Brain pericyte (primary cell): Measurements from ENCODE around the gene FCN2.

Experiments used
- DNase-seq: peaks from one replicate; pipeline ENCODE4 v3.0.0-alpha.2; 2012; ENCODE audit warnings: low read depth, low spot score

The FCN2 gene

DNA sequence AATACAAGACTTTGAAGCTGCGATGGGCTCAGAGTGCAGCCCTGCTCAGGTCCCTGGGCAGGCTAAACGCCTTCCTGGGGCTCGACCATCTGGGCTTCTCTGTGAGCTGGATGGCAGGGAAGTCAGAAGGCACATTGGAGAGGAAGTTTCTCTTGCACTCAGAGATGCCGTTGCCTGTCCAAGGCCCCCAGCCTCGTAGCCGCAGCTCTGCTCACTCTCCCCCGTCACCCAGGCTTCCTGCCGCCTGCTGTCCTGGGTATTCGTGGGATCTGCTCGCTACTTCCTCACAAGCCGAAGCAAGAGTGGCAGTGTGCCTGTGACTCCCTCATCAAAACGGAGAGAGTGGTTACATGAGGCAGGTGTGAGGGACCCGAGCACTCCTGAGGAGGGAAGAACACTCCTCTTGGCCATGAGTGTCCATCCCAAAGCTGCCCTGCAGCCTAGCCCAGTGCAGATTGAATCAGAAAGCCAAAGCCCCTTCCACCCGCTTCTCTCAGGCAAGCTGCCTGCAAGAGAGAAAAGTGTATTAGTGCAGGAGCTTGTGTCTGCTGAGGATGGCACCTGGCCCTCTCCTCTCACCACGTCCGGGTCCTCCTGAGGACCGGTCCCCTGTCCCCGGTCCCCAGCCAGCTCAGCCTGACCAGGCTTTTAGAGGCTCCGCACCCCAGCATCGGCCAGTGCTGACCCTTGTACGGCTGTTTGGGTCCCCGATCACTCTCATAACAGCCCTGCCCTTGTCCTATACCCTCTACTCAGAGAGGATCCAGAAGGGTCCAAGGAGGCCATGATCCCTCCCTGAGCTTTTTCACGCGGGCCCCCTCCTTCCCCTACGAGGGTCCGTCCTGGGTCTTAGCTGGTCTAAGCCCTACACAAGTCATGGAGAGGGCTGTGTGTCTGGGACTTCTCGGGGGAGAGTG lies 7.3 kb downstream of the FCN2 start:
- DNase-seq: no peak

DNA sequence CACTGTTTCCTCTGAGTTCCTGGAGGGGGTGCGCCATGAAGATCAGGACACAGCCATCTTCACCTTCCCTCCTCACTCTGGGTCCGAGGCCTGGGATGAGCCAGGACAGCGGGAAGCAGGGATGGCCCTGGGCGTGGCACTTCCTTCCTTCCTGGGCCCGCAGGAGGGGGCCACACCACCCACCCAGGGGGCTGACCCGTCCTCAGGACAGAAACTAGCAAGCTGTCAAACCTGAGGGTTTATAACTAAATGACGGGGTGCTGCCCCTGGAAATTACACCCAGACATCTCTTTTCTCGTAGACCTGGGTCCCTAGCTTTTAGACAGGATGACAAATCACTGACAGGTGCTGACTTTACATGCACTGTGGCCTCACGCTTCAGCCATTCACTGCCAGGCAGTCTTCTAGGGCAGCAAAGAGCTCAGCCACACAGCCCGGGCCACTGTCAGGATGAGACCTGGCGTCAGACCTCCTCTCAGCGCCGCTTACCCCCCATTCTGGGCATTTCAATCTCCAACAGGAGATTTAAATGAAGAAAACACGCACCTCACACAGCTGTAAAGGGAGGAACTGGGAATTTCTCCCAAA lies 8.1 kb downstream of the FCN2 start:
- DNase-seq: no peak

DNA sequence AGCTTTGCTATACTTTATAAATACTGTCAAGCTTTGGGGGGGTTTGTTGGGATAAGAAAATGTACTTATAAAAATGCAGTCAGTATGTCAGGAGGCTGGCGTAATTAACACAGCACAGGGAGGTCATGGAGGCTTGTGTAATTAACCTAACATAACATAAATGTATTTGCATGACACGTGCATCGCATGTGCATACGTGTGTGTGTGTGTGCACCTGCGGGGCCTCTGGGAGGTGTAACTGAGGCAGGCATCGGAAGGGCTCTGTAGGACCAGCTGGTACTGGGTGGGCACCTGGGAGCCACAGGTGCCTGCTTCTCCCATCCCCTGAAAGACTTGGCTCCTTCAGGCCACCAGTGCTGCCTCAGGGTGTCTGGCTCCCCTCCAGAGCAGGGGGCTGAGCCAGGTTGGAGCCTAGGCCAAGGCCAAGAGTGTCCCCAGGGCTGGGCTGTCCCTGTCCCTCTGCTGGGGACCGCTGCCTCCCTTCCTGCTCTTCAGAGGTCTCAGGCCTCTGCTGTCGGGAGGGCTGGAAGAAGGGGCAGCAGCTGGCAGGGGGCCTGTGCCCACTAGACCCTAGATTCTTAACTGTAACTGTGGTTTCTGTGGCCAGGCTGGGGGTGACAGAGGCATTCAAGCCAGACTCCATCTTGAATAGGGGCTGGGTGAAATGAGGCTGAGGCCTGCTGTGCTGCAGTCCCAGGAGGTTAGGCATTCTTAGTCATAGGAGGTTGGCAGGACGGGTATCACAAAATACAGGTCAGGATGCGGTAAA lies 9.0 kb downstream of the FCN2 start:
- no peak for DNase-seq

DNA sequence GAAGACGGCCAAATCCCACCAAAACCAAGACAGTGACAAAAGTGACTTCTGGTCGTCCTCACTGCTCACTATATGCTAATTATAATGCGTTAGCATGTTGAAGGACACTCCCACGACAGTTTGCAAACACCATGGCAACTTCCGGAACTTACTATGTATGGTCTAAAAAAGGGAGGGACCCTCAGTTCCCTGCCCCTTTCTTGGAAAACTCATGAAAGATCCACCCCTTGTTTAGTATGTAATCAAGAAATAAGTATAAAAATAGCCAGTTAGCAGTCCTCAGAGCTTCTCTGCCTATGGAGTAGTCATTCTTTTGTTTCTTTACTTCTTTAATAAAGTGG lies 9.5 kb downstream of the FCN2 start:
- no peak for DNase-seq

DNA sequence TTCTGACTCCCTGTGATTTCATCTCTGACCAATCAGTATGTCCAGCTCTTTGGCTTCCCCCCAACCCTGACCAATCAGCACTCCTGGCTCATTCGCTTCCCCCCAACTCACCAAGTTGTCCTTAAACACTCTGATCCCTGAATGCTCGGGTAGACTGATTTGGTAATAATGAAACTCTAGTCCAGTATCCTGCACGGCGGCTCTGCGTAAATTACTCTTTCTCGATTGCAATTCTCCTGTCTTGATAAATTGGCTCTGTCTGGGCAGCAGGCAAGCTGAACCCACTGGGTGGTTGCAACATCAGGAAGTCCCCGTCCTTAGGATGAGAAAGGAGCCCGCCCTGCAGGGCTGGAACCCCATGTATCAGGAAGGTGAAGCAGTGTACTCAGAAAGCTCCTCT lies 10.4 kb downstream of the FCN2 start:
- no peak for DNase-seq

DNA sequence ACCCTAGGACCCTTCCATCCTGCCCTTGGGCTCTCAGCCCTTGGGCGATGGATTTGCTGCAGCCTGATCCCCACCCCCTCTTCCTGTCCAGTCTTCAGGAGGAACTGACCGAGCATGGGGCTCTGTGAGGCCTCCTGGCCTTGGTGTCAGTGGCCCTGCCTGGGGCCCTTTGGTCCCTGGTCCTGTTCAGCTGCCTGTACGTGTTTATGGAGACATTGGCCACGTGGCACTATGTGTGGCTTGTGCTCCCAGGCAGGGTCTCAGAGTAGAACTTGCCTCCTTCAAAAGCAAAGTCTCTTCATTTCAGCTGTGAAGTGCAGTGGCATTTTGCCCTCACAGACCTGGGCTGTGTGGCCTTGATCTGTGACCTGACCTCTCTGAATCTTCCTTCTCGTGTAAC lies 11.1 kb downstream of the FCN2 start:
- DNase-seq: no peak

DNA sequence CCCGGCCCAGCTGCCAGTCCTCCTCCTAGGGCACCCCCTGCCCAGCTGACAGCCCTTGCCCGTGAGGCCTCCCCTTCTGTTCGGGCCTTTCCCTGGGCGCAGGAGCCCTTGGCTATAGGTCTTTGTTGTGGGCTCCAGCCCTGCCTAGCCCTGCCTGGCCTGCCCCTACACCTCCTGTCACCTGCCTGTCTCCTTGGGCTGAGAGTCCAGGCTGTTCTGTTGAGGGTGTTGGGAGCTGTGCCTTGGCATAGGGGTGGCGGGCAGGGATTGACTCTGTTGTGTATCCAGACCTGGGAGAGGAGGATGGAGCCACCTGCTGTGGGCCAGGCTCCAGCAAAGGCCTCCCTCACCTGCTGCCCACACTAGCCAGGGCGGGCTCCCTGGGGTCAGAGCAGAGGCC lies 11.6 kb downstream of the FCN2 start:
- no peak for DNase-seq

DNA sequence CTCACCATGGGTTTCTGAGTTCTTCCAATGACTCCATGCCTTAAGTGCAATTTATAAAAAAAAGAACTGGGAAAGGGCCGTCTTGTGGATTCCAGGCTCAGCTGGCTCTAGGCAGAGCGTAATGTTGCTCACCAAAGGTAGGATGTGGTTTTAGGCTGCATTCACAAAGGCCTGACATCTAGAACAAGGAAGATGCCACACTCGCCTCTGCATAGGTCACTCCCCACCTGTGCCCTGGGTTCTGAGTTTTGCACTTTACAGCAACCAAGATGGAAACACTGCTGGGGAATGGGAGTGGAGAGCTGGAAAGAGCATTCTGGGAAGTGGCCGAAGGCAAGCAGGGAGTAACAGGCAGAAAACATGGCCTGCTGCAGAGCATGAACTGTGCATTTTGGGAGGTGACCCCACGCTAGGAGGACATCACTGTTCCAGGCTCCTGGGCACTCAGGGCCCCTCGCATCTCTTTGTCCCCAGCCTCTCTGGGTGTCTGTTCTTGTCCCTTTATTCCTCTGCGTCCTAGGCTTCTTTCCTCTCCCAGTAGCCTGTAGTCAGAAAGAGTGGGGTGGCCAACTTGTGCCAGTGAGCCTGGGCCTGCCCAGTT lies 12.3 kb downstream of the FCN2 start:
- no peak for DNase-seq

DNA sequence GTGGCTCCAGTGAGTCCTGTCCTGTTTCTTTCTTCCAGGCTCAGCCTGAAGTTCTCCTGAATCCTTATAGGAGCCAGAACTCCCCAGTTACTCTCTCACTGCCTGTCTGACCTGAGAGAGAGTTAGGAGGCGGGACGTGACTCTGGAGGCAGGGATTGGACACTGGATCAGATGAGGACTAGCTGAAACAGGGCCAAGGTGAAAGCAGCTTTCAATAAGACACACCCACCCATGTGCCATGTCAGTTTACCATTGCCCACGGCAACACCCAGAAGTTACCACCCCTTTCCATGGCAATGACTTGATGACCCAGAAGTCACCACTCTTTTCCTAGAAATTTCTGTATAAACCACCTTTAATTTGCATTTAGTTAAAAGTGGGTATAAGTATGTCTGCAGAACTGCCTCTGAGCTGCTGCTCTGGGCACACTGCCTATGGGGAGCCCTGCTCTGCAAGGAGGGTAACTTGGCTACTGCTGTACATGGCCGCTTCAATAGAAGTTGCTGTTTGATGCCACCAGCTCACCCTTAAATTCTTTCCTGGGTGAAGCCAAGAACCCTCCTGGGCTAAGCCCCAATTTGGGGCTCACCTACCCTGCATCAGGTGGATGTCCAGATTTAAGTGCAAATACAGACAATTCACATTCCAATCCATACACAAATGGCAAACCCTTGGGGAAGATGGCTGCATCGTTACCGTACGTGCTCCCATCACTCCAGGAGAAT lies 13.7 kb downstream of the FCN2 start:
- DNase-seq: no peak

DNA sequence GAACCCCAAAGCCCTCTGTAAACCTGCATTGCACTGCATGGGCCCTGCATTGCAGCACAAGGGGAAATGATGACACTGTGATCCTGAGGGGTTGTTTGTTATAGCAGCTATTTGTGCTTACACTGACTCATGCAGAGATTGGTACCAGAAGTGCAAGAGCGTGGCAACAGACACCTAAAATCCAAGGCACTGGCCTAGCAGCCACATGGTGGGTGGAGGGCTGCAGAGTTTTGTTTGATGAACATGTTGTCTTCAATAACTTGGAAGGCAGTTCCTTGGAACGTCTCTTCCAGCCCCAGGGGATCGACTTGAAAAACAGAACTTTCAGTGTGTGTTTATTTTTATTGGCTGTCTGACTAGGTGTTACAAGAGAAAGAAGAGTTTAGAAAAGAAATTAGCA lies 14.5 kb downstream of the FCN2 start:
- DNase-seq: peak; percentile 60

DNA sequence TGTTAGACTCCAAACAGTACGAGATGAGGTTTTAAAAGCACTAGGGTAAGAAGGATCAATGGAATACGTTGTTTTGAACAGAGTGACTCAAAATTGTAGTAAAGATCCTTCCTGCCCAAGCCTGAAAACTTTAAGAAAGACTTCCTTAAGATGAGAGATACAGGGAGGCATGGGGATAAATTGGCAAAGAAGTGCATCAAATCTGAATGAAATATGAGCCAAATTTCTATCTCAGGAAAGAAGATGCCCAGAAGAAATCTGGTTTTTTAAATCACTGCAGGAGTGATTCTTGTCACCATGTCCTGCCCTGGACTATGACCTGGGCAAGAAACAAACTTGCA lies 14.9 kb downstream of the FCN2 start:
- DNase-seq: no peak

DNA sequence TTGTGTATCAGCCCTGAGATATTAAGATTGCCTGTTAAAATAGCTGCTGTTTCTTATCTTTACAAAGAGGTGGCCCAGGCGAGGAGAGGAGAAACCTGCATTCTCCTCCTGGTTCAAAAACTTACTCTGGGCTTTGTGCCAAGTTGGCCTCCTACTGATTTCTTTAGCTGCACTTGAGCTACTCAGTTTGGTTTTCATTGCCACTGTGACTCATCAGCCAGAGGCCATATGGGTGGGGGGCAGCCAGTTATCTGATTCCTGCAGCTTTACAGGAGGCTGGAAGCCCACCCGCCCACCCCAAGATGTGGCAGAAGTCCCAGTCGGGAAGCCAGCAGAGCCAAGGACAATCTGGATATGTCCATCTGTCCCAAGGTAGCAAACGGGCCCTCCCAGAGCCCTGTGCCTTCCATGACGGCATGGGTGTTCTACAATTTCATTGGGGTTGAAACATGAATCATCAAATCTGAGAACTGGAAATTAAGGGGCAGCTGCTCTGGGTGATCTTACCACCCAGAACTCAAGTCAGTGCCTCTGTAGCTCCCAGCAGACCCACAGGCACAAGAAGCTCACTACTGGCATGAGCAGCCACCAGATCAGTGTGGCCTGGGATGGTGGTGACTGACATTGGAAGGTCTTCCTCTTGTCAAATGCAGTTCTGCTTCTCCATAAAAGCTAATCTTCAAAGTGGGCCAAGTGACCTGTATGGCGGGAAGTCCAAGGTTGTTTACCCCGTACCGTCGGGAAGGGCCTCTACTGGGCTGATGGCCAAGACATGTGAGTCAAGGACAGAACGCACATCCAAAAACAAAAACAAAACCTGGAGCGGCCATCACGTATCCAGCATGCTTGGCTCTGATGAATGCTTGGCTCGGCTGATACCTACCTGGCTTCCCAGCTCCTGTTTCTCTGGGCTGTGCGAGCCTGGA lies 15.6 kb downstream of the FCN2 start:
- peak; percentile 71 for DNase-seq

DNA sequence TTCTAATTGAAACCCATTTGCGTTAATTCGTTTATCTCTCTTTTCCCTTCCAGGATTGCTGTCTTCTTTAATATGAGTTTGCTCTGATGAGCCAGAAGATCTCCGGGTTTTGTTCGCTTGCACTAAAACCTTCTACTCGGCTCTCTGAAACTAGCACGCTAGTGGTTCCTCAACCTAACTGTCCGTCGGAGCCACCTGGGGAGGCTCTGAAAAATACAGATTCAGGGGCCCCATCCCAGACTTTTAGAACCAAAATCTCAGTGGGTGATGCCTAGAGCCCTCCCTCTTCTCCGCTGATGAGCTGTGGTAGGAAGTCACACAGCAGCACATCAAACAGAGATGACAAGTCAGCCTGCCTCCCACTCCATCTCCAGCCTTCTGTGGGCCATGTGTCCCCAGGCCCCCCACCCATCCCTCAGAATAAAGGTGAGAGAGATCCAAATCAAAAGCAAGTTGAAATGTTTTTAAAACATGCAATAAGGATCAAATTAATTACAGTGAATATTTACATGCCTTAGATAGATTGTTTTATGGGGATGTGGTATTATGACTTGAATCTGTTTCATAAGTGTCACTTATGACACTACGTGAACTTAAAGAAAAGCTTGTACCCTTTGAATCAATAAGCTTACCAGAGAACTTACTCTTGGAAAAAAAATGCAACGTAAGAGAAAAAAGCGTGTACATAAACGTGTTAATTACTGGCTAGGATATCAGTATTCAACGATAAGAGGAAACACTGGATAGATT lies 16.4 kb downstream of the FCN2 start:
- DNase-seq: no peak

DNA sequence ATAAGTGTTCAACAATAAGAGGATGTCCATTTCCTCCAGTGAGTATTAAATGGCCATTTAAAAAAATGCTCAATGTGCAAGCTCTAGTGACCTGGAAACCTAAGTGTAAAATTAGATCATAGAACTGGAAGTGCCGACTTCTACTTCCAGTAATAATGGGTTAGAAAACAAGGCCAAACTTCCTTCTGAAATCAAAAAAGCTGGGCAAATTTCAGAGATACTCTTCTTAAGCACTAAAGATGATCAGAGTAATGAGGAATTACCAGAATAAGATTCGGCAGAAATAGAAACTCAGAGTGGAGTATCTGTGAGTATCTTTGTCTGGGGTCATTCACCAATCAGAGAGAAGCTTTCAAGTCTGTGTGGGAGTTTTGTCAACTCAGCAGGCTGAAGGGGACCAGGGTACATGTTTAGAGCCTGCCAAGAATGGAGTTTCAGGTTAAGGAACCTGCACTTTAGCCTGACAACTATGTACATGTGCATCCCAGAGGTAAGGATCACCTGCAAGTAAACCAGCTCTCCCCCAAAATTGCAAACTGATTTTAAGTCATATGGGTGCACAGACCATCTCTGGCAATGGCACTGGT lies 17.1 kb downstream of the FCN2 start:
- no peak for DNase-seq

DNA sequence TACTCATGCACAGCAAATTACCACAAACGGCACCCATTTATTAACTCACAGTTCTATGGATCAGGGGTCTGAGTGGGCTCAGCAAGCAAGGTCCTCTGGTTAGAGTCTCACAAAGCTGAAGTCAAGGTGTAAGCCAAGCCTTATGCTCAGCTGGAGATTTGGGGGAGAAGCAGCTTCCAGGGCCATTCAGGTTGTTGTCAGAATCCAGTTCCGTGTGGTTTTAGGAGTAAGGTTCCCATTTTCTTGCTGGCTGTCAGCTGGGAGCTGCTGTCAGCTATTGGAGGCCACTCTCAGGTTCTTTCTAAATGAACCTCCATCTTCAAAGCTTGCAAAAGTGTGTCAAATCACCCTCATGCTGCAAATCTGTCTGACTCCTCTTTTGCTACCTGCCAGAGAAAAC lies 17.7 kb downstream of the FCN2 start:
- DNase-seq: no peak

DNA sequence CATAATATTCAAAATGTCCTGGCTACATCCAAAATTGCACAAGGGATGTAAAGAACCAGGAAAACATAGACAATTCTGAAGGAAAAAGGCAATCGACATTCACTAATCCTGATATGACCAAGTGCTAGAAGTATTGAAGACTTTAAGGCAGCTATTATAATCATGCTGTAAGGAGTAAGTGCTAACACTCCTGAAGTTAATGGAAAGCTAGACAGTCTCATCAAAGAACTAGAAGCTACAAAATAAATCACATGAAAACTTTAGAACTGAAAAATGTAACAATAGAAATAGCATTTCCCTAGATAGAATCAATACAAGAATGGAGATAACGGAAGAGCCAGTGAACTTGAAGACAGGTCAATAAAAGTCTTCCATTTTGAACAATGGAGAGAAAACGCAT lies 18.6 kb downstream of the FCN2 start:
- DNase-seq: no peak

DNA sequence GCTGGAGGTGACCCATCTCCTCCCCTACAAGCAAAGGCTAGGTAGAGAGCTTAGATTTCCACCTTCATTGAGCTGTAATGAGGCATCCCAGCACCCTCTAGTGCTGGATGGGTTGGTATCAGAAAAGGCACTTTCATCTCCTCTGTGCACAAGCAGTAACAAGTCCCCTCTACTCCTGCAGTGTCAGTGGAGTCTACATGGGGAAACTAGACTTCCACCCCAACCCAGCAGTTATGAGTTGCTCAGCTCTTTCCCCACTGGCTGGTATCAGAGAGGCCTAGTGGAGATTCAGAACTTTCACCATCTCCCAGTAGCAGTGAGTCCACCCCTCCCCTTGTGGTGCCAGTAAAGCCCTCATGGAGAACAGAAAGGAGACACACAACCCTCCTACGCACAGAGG lies 19.2 kb downstream of the FCN2 start:
- DNase-seq: no peak

DNA sequence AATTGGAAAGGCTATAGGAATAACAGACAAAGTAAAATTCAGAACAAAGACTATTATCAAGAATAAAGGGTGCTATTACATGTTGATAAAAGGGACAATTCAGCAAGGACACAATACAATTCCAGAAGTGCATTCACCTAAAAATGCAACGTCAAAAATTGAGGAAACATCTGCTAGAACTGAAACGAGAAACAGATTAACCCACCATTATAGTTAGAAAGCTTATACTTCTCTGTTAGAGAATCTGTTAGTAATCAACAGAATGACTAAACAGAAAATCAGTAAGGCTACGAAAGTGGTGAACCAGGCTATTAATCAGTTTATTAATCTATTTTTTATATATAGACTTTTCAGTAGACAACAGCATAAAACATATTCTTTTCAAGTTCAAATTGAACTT lies 22.3 kb downstream of the FCN2 start:
- DNase-seq: no peak

DNA sequence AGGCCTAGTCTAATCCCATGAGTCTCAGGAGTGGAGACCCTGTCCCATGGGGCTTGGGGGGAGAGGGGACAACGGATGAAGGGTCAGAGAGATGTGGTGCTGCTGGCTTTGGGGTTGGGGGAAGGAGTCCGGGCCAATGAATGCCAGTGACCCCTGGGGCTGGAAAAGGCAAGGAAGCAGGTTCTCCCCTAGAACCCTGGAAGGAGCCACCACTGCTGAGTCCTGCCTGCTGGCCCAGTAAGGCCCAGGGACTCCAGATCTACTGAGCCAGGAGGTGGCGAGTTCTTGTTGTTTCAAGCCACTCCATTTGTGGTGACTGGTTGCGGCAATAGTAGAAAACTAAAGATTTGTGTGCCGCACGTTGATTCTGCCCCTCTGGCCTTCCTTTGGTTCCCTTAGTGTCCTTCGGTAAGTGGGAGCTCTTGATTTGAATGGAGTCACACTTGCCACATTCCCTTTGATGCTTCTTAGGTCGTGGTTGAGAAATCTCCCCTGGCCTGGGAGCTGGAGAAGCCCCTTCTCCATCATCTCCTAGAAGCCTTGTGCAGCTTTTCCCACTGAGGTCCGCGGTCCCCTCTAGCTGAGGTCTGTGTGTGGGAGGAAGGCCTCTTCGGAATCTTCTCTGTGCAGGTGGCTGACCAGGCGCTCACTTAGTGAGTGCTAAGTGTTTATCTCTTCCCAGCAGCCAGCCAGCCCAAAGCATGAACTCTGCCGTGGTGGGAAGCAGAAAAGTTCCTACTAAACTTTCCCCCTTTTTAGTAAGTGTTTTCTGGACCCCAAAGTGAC lies 28.1 kb downstream of the FCN2 start:
- no peak for DNase-seq
